GM15510 (cell line): ENCODE data around the gene ENGASE.

Source experiments
- POLR2A ChIP-seq: IDR thresholded peaks from 3 replicates; pipeline ENCODE4 v1.6.1; 2011; ENCODE audit warnings: borderline replicate concordance; ENCODE audit not compliant: insufficient read length; ENCODE audit errors: extremely low read depth

The ENGASE gene

GRCh38 chr17:79116575-79117368 lies 42.1 kb downstream of the ENGASE start:
- TF ChIP-seq POLR2A: no peak

DNA sequence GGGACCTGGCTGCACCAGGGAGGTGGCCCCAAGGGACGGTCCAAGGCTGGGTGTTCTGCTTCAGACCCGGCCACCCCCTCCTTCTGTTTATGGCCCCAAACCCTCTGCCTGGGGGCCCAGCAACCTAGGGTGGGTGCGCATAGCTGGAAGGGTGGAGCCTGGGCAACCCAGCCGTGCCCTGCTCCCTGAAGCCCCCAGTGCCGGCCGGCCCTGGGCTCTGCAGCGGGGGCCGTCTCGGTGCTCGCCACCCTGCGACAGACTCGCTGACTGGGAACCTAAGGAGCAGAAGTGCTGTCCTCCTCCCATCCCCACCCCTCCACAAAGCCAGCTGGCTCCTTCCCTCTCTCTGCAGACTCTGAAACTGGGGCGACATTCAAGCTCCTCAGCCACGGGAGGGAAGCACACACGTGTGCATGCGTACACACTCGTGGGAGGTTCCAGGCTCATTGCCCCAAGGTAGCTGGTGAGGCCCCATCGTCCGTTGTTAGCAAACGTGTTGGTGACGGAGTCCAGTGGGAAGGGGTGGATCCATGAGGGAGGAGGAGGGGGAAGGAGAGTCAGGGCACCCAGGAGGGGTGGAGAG lies 43.4 kb downstream of the ENGASE start:
- TF ChIP-seq POLR2A: no peak

- no peak for TF ChIP-seq POLR2A
Observed at GRCh38 chr17:79118924-79119323, 44.3 kb downstream of the ENGASE start.

DNA sequence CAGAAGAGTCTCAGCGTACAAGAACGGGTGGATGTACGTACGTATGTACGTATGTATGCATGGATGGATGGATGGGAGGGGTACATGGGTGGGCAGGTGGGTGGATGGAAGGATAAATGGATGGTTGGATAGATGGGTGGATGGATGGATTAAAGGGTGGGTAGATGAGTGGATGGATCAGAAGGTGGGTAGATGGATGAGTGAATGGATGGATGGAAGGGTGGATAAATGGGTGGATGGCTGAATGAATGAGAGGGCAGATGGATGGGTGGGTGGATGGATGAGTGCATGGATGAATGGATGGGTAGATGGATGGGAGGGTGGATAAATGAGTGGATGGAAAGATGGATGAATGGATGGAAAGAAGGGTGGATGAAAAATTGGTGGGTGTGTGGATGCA lies 45.6 kb downstream of the ENGASE start:
- no peak for TF ChIP-seq POLR2A

DNA sequence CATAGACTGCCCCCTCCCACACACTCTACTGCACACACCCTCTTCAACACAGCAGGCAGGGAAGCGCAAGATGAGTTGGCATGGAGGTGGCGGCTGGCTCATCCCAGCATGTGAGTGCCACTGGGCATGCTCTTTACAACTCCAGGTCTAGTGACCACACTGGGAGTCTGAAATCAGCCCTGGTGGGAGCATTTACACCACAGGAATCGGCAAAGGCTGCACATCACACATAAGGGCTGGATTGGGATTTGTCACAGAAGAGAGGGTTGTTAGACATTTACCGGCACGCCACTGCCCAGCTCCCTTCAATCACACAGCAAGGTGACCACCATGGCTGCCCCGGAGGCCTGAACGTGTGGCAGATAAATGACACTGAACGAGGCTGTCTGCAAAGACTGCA lies 49.4 kb downstream of the ENGASE start:
- TF ChIP-seq POLR2A: no peak

DNA sequence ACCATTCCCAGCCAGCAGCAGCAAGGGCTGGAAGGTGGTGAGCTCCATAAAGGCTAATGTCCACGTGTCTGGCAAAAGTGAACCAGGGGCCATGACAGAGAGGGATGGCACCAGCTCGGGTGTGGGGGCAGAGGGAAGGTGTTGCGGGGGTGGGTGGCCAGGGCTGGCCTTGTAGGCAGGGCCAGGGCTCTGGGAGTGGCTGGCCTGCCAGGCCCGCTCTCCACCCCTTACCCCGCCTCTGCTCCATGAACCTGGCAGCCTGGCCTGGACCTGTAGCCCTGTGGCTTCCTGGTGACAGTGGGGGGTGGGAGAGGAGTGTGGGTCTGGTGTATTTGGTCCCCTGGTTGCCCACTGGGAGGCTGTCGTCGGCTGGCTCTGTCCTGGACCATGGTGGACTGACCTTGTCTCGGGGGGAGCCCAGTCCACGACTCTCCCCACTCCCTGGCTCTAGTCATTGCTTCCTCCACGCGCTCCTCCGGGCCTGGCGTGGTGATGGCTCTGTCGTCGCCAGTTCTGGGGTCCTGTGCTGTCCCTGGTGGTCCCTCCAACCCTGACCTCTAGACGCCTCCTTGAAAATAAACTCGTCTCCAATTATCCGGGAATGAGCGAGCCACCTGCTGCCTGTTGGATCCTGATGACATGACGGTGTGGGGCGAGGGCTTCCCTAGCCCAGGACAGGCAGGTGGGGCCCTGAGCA lies 50.0 kb downstream of the ENGASE start:
- no peak for TF ChIP-seq POLR2A

- TF ChIP-seq POLR2A: no peak
Observed at GRCh38 chr17:79125503-79125902, 50.9 kb downstream of the ENGASE start.

DNA sequence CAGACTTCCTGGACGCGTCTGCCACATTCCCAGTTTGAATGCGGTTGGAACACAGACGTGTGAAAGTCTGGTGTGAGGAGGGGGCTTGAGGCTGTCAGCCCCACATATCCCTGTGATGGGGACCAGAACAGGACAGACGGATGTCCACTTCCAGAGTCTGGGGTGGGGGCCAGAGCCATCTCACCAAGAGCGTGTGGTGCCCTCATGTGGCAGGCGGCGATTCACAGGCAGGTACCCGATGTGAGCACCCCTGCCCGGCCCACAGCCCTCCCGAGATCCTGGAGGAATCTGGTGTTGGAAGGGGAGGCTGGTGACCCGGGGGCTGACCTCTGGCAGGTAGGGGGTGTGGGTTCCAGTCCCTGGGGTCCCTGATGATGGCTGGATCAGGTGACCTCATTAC lies 51.5 kb downstream of the ENGASE start:
- no peak for TF ChIP-seq POLR2A

- no peak for TF ChIP-seq POLR2A
Observed at GRCh38 chr17:79127534-79128135, 53.0 kb downstream of the ENGASE start.

- no peak for TF ChIP-seq POLR2A
Observed at GRCh38 chr17:79129523-79129922, 54.9 kb downstream of the ENGASE start.

DNA sequence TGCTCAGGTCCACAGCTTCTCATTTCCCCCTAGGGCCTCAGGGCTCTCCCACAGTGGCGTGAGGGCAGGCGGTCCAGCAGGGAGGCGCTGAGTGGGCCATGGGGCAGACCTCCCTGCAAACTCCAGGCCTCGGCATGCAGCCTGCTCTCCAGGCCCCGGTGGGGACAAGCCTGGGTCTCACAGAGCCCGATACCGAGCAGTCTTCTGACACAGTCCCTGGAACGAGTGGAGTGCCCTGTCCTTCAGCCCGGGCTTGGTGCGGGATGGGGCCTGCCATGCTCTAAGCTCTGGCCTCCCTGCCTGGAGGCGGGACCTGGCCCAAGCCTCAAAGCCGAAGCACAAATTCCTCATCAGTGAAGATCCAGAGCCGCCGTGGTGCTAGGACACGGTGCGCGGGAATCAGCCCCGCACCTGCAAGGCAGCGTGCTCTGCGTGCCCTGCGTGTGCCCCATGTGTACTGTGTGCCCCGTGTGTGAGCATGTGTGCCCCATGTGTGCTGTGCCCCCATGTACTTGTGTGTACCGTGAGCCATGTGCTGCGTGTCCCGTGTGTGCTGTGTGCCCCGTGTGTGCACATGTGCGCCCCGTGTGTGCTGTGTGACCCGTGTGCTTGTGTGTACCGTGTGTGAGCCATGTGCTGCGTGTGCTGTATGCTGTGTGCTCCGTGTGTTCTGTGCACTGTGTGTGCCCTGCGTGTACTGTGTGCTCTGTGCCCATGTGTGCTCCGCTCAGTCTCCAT lies 56.1 kb downstream of the ENGASE start:
- no peak for TF ChIP-seq POLR2A

DNA sequence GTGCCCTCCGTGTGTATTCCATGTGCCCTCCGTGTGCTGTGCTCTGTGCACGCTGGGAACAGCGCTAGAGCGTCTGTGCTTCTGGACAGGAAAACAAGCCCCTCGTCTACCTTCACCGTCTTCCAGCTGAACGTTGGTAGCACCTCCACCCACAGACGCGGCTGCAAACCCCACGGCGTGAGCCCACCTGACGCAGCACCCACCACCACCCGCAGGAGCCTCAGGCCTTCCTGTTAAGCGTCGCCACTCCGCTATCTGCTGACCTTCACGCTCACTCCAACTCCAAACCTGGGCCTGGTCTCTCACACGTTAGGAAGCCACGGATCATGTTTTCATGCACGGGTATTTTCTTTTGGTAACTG lies 56.6 kb downstream of the ENGASE start:
- TF ChIP-seq POLR2A: no peak

- TF ChIP-seq POLR2A: no peak
Observed at GRCh38 chr17:79131701-79132100, 57.1 kb downstream of the ENGASE start.

- TF ChIP-seq POLR2A: no peak
Observed at GRCh38 chr17:79132271-79133064, 57.8 kb downstream of the ENGASE start.

- no peak for TF ChIP-seq POLR2A
Observed at GRCh38 chr17:79133214-79133613, 58.6 kb downstream of the ENGASE start.

- TF ChIP-seq POLR2A: no peak
Observed at GRCh38 chr17:79133985-79134384, 59.4 kb downstream of the ENGASE start.
